ENCODE measurements around the gene RPP25L.

The RPP25L gene

GRCh38 chr9:34582787-34583186, 29.1 kb downstream of the RPP25L start:
- no peak for DNase-seq

GRCh38 chr9:34581318-34581717, 30.6 kb downstream of the RPP25L start:
- DNase-seq = no peak

- DNase-seq = no peak
Measured at GRCh38 chr9:34580358-34580757, 31.5 kb downstream of the RPP25L start.

GRCh38 chr9:34579808-34580163, 32.1 kb downstream of the RPP25L start:
- DNase-seq = no peak

- DNase-seq = no peak
Measured at GRCh38 chr9:34579104-34579807, 32.6 kb downstream of the RPP25L start.

- no peak for DNase-seq
Measured at GRCh38 chr9:34578241-34579103, 33.4 kb downstream of the RPP25L start.

GRCh38 chr9:34577400-34578240, 34.3 kb downstream of the RPP25L start:
- no peak for DNase-seq

- DNase-seq = no peak
Measured at GRCh38 chr9:34576597-34577399, 35.1 kb downstream of the RPP25L start.

- no peak for DNase-seq
Measured at GRCh38 chr9:34575862-34576596, 35.9 kb downstream of the RPP25L start.

- DNase-seq = no peak
Measured at GRCh38 chr9:34575241-34575640, 36.7 kb downstream of the RPP25L start.

- DNase-seq = no peak
Measured at GRCh38 chr9:34574571-34574970, 37.3 kb downstream of the RPP25L start.

GRCh38 chr9:34573599-34574325, 38.1 kb downstream of the RPP25L start:
- DNase-seq = no peak

- no peak for DNase-seq
Measured at GRCh38 chr9:34572628-34573027, 39.3 kb downstream of the RPP25L start.

GRCh38 chr9:34572092-34572491, 39.8 kb downstream of the RPP25L start:
- no peak for DNase-seq

GRCh38 chr9:34571481-34571810, 40.5 kb downstream of the RPP25L start:
- DNase-seq = no peak

- DNase-seq = no peak
Measured at GRCh38 chr9:34570809-34571480, 41.0 kb downstream of the RPP25L start.

- DNase-seq = no peak
Measured at GRCh38 chr9:34570376-34570775, 41.5 kb downstream of the RPP25L start.

GRCh38 chr9:34568774-34569173, 43.1 kb downstream of the RPP25L start:
- DNase-seq = no peak

GRCh38 chr9:34568133-34568532, 43.8 kb downstream of the RPP25L start:
- DNase-seq = no peak

GRCh38 chr9:34566972-34567371, 44.9 kb downstream of the RPP25L start:
- no peak for DNase-seq

- no peak for DNase-seq
Measured at GRCh38 chr9:34566322-34566721, 45.6 kb downstream of the RPP25L start.
